Stimulated activated CD4-positive, alpha-beta T cell treated with anti-CD3 and anti-CD28 coated beads, Interleukin-15, amount 100 ng/mL, for 48 hours (primary cell): Measurements from ENCODE around the gene KNTC1.
A peak's percentile ranks its signal among the peaks of the same experiment; 100 is the strongest.
"Not testable (repeated sequence)": the region's sequence is repeated elsewhere in the genome, so short reads cannot be mapped to it uniquely, and the experiment has no call there.

Source experiments
- DNase-seq, 2 donors: peaks; one replicate each; pipeline ENCODE4 v3.0.0-alpha.2; 2020; ENCODE audit warnings: low read depth in 2 of 2

KNTC1 gene, protein sequence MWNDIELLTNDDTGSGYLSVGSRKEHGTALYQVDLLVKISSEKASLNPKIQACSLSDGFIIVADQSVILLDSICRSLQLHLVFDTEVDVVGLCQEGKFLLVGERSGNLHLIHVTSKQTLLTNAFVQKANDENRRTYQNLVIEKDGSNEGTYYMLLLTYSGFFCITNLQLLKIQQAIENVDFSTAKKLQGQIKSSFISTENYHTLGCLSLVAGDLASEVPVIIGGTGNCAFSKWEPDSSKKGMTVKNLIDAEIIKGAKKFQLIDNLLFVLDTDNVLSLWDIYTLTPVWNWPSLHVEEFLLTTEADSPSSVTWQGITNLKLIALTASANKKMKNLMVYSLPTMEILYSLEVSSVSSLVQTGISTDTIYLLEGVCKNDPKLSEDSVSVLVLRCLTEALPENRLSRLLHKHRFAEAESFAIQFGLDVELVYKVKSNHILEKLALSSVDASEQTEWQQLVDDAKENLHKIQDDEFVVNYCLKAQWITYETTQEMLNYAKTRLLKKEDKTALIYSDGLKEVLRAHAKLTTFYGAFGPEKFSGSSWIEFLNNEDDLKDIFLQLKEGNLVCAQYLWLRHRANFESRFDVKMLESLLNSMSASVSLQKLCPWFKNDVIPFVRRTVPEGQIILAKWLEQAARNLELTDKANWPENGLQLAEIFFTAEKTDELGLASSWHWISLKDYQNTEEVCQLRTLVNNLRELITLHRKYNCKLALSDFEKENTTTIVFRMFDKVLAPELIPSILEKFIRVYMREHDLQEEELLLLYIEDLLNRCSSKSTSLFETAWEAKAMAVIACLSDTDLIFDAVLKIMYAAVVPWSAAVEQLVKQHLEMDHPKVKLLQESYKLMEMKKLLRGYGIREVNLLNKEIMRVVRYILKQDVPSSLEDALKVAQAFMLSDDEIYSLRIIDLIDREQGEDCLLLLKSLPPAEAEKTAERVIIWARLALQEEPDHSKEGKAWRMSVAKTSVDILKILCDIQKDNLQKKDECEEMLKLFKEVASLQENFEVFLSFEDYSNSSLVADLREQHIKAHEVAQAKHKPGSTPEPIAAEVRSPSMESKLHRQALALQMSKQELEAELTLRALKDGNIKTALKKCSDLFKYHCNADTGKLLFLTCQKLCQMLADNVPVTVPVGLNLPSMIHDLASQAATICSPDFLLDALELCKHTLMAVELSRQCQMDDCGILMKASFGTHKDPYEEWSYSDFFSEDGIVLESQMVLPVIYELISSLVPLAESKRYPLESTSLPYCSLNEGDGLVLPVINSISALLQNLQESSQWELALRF (N-terminal part only)

DNA sequence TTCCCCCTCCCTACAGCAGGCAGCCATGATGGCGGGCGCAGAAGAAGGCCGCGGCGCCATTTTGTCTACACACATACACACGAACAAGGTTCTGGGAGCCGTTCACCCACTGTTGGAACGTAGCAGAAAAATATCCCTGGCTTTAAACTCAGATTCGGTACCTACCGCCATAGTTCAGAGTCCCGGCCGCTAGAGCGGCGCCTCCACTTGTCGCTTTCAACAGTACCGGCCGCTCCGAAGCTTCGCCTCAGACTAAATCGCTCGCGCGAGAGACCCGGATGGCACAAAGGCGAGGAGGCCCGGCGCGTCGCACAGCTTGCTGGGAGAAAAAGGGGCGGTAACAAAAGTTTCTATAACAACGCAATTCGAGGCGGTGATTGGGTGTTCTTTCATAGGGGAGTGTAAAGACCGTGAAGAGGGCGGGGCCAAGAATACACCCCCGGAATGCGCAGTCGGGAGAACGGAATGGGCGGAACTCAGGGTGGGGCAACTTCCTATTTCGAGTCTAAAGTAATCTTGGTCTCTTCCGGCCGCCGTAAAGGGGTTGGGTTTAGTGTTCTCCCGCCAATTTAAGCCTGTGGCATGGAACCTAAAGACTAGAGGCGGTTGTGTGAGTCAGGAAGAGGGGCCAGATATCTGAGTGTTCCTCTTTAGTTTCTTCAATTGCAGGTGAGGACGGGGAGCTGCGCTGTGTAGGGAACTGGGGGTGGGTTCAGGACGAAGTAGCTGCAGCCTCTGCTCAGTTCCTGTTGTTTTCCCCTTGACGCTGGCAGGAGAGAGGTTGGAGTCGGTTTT, at the start of gene KNTC1, which contains the start of gene RSRC2:
KNTC1 (plus strand) TSS at position 567 of the 795 bp plus-strand sequence. CDS start 2,815 bp downstream, outside the sequence.
RSRC2 (minus strand) TSS at position 254 of the 795 bp plus-strand sequence; CDS start at position 171, 83 bp downstream.
- peak; percentile 98 for DNase-seq

DNA sequence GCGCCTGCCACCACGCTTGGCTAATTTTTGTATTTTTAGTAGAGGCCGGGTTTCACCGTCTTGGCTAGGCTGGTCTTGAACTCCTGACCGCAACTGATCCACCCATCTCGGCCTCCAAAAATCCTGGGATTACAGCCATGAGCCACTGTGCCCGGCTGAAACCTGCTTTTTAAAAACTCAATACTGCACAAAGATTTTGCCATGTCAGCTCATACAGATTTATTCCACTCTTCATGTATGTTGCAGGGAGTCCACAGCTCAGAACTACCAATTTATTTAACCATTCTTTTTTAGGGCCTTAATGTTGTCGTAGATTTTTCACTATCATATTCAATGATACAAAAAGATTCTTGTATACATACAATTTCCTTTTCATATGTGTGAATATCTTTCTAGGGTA, 46.3 kb upstream of the KNTC1 start:
- DNase-seq: no peak

DNA sequence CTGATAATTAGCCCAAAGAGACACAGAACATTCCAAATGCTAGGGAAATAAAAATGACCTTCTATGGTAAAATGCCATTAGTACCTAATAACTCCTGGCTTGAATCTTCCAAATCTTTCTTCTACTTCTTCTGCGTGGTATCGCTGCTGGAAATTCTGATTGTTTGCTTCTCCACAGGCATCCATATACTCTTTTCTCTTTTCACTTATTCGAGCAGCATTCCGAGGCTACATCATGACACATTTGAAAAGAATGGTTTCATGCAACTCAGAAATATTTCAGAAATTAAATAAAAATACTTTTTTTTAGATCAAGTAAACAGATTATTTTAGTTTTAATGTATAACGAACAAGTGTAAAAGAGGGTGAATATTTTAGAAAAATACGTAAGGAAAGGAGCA, 45.2 kb upstream of the KNTC1 start:
- no peak for DNase-seq

DNA sequence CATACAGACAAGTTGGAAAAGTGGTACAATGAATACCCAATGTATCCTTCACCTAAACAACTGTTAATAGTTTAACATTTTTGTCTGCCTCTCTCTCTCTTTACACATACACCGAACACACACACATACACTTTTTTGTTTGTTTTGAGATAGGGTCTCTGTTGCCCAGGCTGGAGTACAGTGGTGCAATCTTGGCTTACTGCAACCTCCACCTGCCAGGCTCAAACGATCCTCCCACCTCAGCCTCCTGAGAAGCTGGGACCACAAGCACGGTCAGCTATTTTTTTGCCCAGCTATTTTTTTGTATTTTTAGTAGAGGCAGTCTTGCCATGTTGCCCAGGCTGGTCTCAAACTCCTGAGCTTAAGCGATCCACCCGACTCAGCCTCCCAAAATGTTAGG, 43.1 kb upstream of the KNTC1 start:
- DNase-seq: no peak

DNA sequence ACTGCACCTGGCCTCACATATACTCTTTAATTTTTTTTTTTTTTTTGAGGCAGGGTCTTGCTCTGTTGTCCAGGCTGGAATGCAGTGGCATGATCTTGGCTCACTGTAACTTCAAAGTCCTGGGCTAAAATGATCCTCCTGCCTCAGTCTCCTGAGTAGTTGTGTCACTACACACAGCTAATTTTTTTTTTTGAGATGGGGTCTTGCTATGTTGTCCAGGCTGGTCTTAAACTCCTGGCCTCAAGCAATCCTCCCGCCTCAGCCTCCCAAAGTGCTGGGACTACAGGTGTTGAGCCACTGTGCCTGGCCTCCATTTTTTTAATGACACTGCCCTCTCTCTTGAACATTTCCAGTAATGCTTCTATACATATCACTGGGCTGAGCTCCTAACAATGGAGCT, 42.7 kb upstream of the KNTC1 start:
- DNase-seq: not testable (repeated sequence)

DNA sequence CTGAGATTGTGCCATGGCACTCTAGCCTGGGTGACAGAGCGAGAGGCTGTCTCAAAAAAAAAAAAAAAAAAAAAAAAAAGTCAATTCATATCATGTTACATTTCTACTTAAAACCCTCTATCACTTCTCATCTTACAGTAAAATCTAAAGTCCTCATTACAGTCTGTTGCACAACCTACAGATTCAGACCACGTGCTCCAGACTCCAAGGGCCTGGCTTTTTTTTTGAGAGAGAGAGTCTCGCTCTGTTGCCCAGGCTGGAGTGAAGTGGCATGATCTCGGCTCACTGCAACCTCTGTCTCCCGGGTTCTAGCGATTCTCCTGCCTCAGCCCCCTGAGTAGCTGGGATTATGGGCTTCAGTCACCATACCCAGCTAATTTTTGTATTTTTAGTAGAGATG, 40.7 kb upstream of the KNTC1 start:
- not testable (repeated sequence) for DNase-seq

DNA sequence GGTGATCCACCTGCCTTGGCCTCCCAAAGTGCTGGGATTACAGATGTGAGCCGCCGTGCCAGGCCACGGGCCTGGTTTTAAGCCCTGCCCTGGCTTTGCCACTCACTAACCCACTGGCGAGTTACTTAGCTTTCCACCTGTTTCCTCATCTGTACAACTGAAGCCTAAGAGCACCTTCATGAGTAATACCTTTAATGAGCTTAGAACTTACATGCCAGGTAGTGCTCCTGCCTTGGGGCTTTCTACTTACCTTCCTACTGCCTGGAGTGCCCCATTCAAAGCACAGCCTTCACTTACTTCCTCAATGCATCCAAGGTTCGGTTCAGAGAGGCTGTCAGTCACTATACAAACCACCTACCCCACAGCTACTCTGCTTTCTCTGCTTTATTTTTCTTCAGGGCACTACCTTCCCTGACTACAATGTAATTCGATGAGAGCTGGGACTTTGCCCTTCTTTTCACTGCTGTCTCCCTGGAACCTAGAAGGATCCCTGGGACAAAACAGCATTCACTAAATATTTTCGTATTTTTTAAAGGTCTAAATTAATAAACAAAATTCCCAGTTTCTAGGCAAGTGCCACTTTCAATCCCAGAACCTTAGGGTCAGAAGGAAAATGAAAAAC, 40.1 kb upstream of the KNTC1 start:
- DNase-seq: no peak

DNA sequence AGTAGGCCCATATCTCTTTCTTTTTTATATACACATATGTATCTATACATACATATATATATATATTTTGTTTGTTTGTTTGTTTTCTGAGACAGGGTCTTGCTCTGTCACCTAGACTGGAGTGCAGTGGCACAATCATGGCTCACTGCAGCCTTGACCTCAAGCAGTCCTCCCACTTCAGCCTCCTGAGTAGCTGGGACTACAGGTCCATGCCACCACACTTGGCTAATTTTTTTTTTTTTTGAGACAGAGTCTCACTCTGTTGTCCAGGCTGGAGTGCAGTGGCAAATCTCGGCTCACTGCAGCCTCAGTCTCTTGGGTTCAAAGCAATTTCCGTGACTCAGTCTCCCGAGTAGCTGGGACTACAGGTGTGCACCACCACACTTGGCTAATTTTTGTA, 39.2 kb upstream of the KNTC1 start:
- DNase-seq: not testable (repeated sequence)

DNA sequence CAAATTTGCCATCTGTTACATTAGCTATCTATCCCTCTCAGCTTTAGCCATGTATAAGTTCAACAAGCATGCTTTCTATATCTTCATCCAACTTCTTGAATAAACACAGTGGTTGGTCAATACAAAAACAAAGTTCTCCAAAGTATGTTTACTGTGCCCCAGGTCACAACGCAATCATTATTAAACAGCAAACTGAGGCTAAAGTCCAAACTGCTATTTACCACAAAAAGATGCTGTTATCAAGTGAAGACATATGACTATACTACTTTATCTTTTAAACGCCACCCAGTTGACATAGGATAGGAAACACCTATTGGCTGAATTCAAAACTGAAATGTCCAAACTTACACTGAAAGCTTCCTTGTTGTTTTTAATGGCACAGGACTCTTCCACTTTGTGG, 38.0 kb upstream of the KNTC1 start:
- DNase-seq: no peak

DNA sequence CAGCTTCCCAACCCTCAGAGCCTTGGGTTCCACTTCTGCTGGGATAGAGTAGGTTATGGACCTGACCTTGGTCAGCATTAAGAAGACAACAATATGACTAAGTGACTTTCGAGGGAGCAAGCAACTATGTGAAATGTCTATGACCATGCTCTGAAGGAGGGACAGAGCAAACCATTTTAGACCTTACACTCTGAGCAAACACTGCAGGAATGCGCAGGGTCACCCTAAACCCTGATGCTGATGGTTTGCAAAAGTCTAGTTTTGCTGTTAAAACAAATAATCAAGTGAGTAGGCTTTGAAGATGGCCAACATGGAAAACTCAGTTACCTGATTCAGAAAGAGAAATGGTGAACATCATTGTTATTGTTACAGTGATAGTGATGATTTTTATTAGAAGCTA, 35.1 kb upstream of the KNTC1 start:
- no peak for DNase-seq

DNA sequence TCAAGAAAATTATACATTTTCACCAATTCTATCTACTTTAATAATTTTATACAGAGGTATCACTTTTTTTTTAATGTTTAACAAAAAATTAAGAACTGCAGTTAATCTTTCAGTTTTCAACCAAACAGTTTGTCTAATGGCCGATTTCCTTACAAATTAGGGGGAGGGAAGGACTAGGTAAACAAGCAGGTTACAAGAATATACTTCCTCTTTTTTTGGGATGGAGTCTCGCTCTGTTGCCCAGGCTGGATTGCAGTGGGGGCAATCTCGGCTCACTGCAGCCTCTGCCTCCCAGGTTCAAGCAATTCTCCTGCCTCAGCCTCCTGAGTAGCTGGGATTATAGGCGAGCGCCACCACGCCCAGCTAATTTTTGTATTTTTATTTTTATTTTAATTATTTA, 33.8 kb upstream of the KNTC1 start:
- not testable (repeated sequence) for DNase-seq

DNA sequence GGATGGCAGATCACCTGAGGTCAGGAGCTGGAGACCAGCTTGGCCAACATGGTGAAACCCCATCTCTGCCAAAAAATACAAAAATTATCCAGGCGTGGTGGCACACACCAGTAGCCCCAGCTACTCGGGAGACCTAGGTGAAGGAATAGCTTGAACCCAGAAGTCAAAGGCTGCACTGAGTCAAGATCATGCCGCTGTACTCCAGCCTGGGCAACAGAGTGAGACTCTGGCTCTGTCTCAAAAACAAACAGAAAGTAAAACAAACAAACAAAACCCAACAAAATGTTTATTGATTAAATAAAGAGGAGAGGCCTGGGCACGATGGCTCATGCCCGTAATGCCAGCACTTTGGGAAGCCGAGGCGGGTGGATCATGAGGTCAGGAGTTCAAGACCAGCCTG, 31.8 kb upstream of the KNTC1 start:
- DNase-seq: no peak

DNA sequence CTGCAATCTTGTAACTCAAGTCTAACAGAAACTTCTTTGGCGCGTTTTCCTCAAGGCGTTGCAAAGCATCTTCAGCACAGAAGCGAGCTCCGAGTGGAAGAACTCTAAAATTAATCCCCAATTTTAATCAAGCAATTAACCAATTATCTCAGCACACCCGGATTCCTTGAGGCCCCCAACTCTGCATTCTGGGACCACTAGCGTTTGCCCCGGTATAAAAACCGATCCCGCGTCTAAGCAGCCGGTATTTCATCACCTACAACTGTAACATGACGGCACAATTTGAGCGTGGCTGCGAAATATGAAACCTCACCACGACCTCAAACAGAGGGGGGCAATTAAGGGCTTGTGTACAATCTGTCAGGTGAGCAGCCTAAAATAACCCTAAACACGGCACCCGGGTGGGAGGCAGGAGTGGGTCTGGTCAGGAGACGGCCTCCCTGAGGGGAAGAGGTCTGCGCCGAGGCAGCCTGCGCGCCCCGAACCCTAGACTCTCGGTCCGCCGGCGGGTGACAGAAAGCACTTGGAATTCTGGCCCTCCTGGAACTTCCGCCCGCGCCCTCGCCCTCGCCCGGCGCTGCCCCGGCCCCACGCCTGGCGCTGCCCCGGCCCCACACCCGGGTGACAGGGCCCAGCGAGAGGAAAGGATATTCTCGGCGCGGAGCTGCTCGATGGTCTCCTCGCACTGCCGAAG, 26.9 kb upstream of the KNTC1 start:
- peak; percentile 14 to 21 for DNase-seq

DNA sequence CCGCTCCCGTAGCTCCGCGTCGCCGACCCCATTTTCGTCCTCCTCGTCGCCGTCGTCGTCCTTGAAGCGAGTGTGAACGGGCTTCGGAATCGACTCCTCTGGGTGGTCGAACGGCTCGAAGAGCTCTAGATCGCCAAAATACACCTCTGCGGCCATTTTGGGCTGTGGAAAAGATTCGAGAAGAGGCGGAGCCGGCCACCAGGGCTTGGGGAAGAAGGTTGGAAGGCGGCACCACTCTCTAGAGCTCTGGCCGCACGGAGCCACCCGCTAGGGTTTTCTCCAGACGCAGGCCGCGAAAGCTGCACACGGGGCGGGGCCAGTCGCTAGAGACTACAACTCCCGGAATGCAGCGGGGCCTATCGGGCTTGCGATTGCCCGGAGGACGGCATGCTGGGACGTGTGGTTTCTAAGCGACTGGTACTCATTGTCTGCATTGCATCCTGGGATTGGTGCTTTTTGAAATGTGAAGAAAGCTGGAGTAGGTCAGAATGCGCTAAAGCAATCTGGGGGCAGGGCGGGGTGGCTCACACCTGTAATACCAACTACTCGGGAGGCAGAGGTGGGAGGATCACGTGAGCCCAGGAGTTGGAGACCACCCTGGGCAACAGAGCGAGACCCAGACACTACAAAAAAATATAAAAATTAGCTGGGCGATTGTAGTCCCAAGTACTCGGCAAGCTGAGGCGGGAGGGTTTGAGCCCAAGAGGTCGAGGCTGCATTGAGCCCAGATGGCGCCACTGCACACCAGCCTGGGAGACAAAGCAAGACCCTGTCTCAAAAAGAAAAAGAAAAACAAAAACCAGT, 26.2 kb upstream of the KNTC1 start, which contains the start of gene ZCCHC8:
ZCCHC8 (minus strand) TSS at position 248 of the 804 bp plus-strand sequence; CDS start at position 156, 92 bp downstream.
- peak; percentile 94 to 95 for DNase-seq

DNA sequence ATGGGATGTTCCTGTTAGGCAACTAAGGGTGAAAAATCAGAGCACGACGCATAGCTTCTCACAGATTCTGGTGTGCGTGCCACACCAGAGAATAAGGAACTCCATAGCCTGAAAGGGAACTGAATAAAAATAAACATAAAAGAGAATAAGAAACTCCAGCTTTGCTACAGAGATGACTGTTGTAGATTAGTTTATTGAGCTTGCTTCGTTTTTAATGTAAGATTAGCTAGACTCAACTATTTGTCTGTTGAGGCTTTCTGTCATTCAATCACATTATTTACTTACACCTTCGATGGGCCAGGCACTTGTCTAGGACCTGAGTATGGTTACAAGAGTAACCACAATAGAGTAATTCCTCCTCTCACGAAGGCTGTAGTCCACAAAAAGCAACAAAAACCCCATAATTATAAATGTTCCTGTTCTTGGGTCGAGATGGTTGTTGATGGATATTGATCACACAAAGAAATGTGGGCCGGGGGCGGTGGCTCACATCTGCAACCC, 25.5 kb upstream of the KNTC1 start:
- DNase-seq: no peak

DNA sequence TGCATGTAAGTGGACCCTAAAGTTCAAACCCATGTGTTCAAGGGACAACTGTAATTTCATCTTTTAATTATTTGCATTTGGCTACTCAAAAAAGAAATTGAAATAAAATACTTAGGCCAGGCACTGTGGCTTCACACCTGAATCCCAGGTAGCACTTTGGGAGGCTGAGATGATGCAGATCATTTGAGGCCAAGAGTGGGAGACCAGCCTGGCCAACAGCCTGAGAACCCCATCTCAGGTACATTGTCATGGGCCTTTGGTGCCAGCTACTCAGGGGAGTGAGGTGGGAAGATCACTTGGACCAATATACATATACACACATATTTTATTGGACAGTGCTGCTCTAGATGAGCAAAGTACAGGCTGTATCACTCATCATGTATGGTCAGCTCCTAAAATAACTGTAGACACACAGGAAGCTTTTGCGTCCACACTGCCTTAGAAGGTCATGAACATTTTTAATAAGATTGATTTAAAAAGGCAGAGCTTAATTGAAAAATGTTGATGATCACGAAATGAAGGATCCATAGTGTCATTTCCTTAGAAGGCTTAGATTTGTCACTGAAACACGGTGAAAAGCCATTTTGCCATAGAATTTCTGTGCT, 23.8 kb upstream of the KNTC1 start:
- DNase-seq: no peak

DNA sequence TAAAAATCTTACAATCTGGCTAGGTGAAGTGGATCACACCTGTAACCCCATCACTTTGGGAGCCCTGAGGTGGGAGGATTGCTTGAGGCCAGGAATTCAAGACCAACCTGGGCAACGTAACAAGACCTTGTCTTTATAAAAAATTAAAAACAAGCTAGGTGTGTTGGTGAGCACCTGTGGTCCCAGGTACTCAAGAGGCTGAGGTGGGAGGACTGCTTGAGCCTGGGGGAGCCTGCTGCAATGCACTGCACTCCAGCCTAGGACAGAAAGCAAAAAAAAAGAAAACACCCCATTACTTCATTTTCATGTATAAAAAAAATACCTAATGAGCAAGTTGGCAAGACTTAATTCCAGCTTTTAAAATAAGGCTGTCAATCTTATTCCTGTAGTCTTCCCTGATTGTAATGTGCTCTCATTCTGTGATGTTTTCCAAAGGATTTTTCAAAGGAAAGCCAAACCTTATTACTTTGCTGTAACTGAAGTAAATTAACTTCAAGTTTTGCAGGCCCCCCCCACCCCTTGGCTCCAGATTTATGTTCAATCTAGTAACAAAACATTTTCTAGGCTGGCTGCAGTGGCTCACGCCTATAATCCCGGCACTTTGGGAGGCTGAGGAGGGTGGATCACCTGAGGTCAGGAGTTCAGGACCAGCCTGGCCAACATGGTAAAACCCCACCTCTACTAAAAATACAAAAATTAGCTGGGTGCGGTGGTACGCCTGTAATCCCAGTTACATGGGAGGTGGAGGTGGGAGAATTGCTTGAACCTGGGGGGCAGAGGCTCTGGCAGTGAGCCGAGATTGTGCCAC, 23.1 kb upstream of the KNTC1 start:
- DNase-seq: no peak
